Measurements from ENCODE around the gene WFDC11. TPM values are rescaled to one million over a fixed set of nuclear protein-coding genes. Genes with fewer than 3 reads are reported as not detected.

The WFDC11 gene
- total RNA-seq (2022; extraction: Qiagen RNA extraction), result not detected in 5 replicates

GRCh38 chr20:45670139-45670538 lies at the start of gene WFDC11:
WFDC11 (minus strand) TSS chr20:45670239; CDS start chr20:45650600, 19,639 bp downstream.

GRCh38 chr20:45704969-45705637 lies 35.1 kb upstream of the WFDC11 start, which contains the start of gene WFDC10B:
WFDC10B (minus strand) TSS chr20:45705019; CDS start chr20:45685992, 19,027 bp downstream.

GRCh38 chr20:45701873-45702272 lies 31.8 kb upstream of the WFDC11 start, which contains the start of gene WFDC13:
WFDC13 (plus strand) TSS chr20:45702038; CDS start chr20:45702124, 86 bp downstream.

GRCh38 chr20:45631184-45631583 lies 38.9 kb downstream of the WFDC11 start, which contains the start of gene WFDC9:
WFDC9 (minus strand) TSS chr20:45631284; CDS start chr20:45610181, 21,103 bp downstream.

GRCh38 chr20:45629496-45630100 lies 40.4 kb downstream of the WFDC11 start, which contains the start of gene WFDC10A:
WFDC10A (plus strand) TSS chr20:45629739; CDS start chr20:45629814, 75 bp downstream.

Other genes starting within 250 kb of the WFDC11 start
- gene WFDC2, start 200.5 kb downstream of the WFDC11 start, total RNA-seq (2022; extraction: Qiagen RNA extraction), result 0.15 to 0.32 TPM in 2 of 5 replicates, not detected in the others
- not detected in 5 replicates for gene SPINT3, start 154.6 kb downstream of the WFDC11 start, total RNA-seq (2022; extraction: Qiagen RNA extraction)
- not detected in 5 replicates for gene WFDC6, start 130.8 kb downstream of the WFDC11 start, total RNA-seq (2022; extraction: Qiagen RNA extraction)
- not detected in 5 replicates for gene EPPIN, start 122.8 kb downstream of the WFDC11 start, total RNA-seq (2022; extraction: Qiagen RNA extraction)
- not detected in 5 replicates for gene WFDC8, start 91.0 kb downstream of the WFDC11 start, total RNA-seq (2022; extraction: Qiagen RNA extraction)
- not detected in 5 replicates for gene WFDC10A, start 40.5 kb downstream of the WFDC11 start, total RNA-seq (2022; extraction: Qiagen RNA extraction)
- not detected in 5 replicates for gene WFDC9, start 39.0 kb downstream of the WFDC11 start, total RNA-seq (2022; extraction: Qiagen RNA extraction)
- gene WFDC13, start 31.8 kb upstream of the WFDC11 start, total RNA-seq (2022; extraction: Qiagen RNA extraction), result not detected in 5 replicates
- not detected in 5 replicates for gene WFDC10B, start 34.8 kb upstream of the WFDC11 start, total RNA-seq (2022; extraction: Qiagen RNA extraction)
- gene SPINT4, start 52.1 kb upstream of the WFDC11 start, total RNA-seq (2022; extraction: Qiagen RNA extraction), result not detected in 5 replicates
- gene WFDC3, start 121.6 kb upstream of the WFDC11 start, total RNA-seq (2022; extraction: Qiagen RNA extraction), result not detected in 5 replicates
- gene DNTTIP1, start 121.7 kb upstream of the WFDC11 start, total RNA-seq (2022; extraction: Qiagen RNA extraction), result 30.2 to 35.8 TPM (median 35.2 TPM) in 5 replicates
- gene UBE2C, start 142.4 kb upstream of the WFDC11 start, total RNA-seq (2022; extraction: Qiagen RNA extraction), result 217 to 241 TPM (median 229 TPM) in 5 replicates
- 0.13 to 0.26 TPM (median 0.25 TPM) in 3 of 5 replicates, not detected in the others for gene TNNC2, start 157.1 kb upstream of the WFDC11 start, total RNA-seq (2022; extraction: Qiagen RNA extraction)
- gene SNX21, start 163.6 kb upstream of the WFDC11 start, total RNA-seq (2022; extraction: Qiagen RNA extraction), result 8.7 to 10.8 TPM (median 10.1 TPM) in 5 replicates
- 18.1 to 21.1 TPM (median 18.5 TPM) in 5 replicates for gene ACOT8, start 187.2 kb upstream of the WFDC11 start, total RNA-seq (2022; extraction: Qiagen RNA extraction)
- gene ZSWIM3, start 187.4 kb upstream of the WFDC11 start, total RNA-seq (2022; extraction: Qiagen RNA extraction), result 1.6 to 2.2 TPM (median 1.7 TPM) in 5 replicates
- gene ZSWIM1, start 211.0 kb upstream of the WFDC11 start, total RNA-seq (2022; extraction: Qiagen RNA extraction), result 4.9 to 5.9 TPM (median 5.8 TPM) in 5 replicates
- 0.23 to 0.48 TPM (median 0.30 TPM) in 5 replicates for gene SPATA25, start 217.4 kb upstream of the WFDC11 start, total RNA-seq (2022; extraction: Qiagen RNA extraction)
- 0.61 to 1.1 TPM (median 0.96 TPM) in 5 replicates for gene NEURL2, start 221.0 kb upstream of the WFDC11 start, total RNA-seq (2022; extraction: Qiagen RNA extraction)
- gene CTSA, start 221.1 kb upstream of the WFDC11 start, total RNA-seq (2022; extraction: Qiagen RNA extraction), result 91.5 to 122 TPM (median 109 TPM) in 5 replicates
- 1.4 to 2.0 TPM (median 1.7 TPM) in 5 replicates for gene PLTP, start 241.9 kb upstream of the WFDC11 start, total RNA-seq (2022; extraction: Qiagen RNA extraction)

Data from A549 treated with AZD2906 at 1 μM for 4 hours (cell line).